Stimulated activated CD8-positive, alpha-beta memory T cell treated with anti-CD3 and anti-CD28 coated beads, Interleukin-7, amount 100 ng/mL, for 48 hours (primary cell): ENCODE data around the gene TNNC1.

Source experiments
- DNase-seq, 2 donors: peaks; one replicate each; pipeline ENCODE4 v3.0.0-alpha.2; 2020; ENCODE audit warnings: low read depth in 1 of 2; ENCODE audit errors: extremely low read depth in 1 of 2

The TNNC1 gene

GRCh38 chr3:52453496-52454249, at the start of gene TNNC1:
TNNC1 (minus strand) TSS chr3:52454041; CDS start chr3:52454015, 26 bp downstream.
- no peak for DNase-seq

GRCh38 chr3:52502808-52503350, 49.0 kb upstream of the TNNC1 start:
- no peak for DNase-seq

- no peak for DNase-seq
Observed at GRCh38 chr3:52502001-52502400, 48.2 kb upstream of the TNNC1 start.

GRCh38 chr3:52501046-52501445, 47.2 kb upstream of the TNNC1 start:
- DNase-seq, result no peak

GRCh38 chr3:52498137-52499054, 44.6 kb upstream of the TNNC1 start:
- DNase-seq, result no peak

- no peak for DNase-seq
Observed at GRCh38 chr3:52495777-52496602, 42.1 kb upstream of the TNNC1 start.

GRCh38 chr3:52494886-52495495, 41.1 kb upstream of the TNNC1 start, which contains the start of gene STAB1:
STAB1 (plus strand) TSS chr3:52495338; CDS start chr3:52495414, 76 bp downstream.
- DNase-seq, result no peak

- DNase-seq, result no peak
Observed at GRCh38 chr3:52494445-52494844, 40.6 kb upstream of the TNNC1 start.

- DNase-seq, result no peak
Observed at GRCh38 chr3:52493232-52494017, 39.6 kb upstream of the TNNC1 start.

GRCh38 chr3:52492059-52492458, 38.2 kb upstream of the TNNC1 start:
- no peak for DNase-seq

- no peak for DNase-seq
Observed at GRCh38 chr3:52490939-52491526, 37.2 kb upstream of the TNNC1 start.

- no peak for DNase-seq
Observed at GRCh38 chr3:52490035-52490938, 36.4 kb upstream of the TNNC1 start.

- no peak for DNase-seq
Observed at GRCh38 chr3:52489453-52489852, 35.6 kb upstream of the TNNC1 start.

- DNase-seq, result no peak
Observed at GRCh38 chr3:52488746-52489145, 34.9 kb upstream of the TNNC1 start.

GRCh38 chr3:52487788-52488691, 34.2 kb upstream of the TNNC1 start:
- no peak for DNase-seq

GRCh38 chr3:52487050-52487787, 33.4 kb upstream of the TNNC1 start:
- no peak for DNase-seq
